Sigmoid colon (tissue), 4 donors: ENCODE results near the gene PDE1A.

Experiments used
- EP300 ChIP-seq, 4 donors: sonication (generic); formaldehyde crosslinking; IDR thresholded peaks; one replicate each; pipeline ENCODE4 v1.6.1; 2017; ENCODE audit warnings: antibody characterized with exemption in 4 of 4
- POLR2A ChIP-seq, 2 donors: fragments of 450-650 bp; IDR thresholded peaks; one replicate each; pipeline ENCODE4 v1.6.1; 2016; ENCODE audit warnings: antibody characterized with exemption in 2 of 2, mild to moderate bottlenecking in 2 of 2, moderate library complexity in 2 of 2
- POLR2AphosphoS5 ChIP-seq, 4 donors: sonication (generic); formaldehyde crosslinking; IDR thresholded peaks; one replicate each; pipeline ENCODE4 v1.6.1; 2017; ENCODE audit warnings: antibody characterized with exemption in 4 of 4
- TF ChIP-seq, protein P1 (sequence below), 4 experiments: fragments of 450-650 bp in 3 of 4; fragments of 200-600 bp in 1 of 4; IDR thresholded peaks; one replicate each; pipeline ENCODE4 v1.5.1; 2016 to 2019; ENCODE audit warnings: antibody characterized with exemption in 4 of 4, mild to moderate bottlenecking in 3 of 4, moderate library complexity in 2 of 4

DNA sequence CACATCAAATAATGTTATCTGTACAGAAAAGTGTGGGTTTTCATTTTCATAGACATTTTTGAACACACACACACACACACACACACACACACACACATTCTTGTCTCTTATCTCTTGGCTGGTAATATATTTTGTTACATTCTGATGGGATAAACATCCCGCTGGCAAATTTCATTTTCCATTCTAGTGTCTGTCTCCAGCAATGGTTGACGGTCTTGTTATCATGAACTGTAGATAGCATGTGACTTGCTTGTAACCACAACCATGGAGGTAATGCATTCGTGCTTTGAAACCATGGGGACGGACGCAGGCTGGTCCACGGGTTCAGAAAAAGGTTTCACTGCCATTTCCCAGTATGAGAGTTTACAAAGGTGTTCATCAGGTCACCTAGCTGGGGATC is 284.8 kb downstream of the PDE1A start:
- TF ChIP-seq, protein P1, sequence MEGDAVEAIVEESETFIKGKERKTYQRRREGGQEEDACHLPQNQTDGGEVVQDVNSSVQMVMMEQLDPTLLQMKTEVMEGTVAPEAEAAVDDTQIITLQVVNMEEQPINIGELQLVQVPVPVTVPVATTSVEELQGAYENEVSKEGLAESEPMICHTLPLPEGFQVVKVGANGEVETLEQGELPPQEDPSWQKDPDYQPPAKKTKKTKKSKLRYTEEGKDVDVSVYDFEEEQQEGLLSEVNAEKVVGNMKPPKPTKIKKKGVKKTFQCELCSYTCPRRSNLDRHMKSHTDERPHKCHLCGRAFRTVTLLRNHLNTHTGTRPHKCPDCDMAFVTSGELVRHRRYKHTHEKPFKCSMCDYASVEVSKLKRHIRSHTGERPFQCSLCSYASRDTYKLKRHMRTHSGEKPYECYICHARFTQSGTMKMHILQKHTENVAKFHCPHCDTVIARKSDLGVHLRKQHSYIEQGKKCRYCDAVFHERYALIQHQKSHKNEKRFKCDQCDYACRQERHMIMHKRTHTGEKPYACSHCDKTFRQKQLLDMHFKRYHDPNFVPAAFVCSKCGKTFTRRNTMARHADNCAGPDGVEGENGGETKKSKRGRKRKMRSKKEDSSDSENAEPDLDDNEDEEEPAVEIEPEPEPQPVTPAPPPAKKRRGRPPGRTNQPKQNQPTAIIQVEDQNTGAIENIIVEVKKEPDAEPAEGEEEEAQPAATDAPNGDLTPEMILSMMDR (IDR thresholded peaks at IDR 0.05), result no peak
- no peak for TF ChIP-seq POLR2A (IDR thresholded peaks at IDR 0.05)
- no peak for TF ChIP-seq POLR2AphosphoS5 (IDR thresholded peaks at IDR 0.05)
- TF ChIP-seq EP300 (IDR thresholded peaks at IDR 0.05), result no peak
